ENCODE data around the gene TSKS.

TSKS gene

DNA sequence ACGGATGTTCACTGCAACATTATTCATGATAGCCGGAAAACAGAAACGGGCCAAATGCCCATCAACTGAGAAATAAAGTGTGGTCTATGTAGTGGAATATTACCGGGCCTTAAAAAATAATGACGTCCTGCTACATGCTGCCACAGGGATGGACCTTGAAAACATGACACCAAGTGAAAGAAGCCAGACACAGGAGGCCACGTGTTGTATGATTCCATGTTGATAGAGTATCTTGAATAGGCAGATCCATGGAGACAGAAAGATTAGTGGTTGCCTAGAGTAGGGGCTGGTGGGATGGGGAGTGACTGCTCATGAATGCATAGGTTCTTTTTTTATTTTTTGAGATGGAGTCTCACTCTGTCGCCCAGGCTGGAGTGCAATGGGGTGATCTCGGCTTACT is 7.4 kb upstream of the TSKS start:
- Histone ChIP-seq H3K9ac (ENCODE audit: low read depth, low read length, poor library complexity, severe bottlenecking) (no peak overlapping the region), H3K4me1 (ENCODE audit: insufficient read depth, low read length, poor library complexity, severe bottlenecking) (peaks cover 25% of the 10 kb centered on the region), H3F3A (ENCODE audit: low read depth) (no peaks in the 10 kb centered on the region), H3K4me3 (ENCODE audit: low read length, poor library complexity, severe bottlenecking) (no peak overlapping the region), H3K4me2 (ENCODE audit: low read depth, low read length, poor library complexity, severe bottlenecking) (no peak overlapping the region), H3K36me3 (ENCODE audit: insufficient read depth, low read length) (no peaks in the 10 kb centered on the region), H3K79me2 (ENCODE audit: insufficient read depth, low read length) (peaks cover 44% of the 10 kb centered on the region), H3K27me3 (ENCODE audit: insufficient read depth, low read length, poor library complexity, severe bottlenecking) (no peaks in the 10 kb centered on the region), H2AFZ (ENCODE audit: low read length) (no peak overlapping the region), H3K9me3 (ENCODE audit: insufficient read depth, low read depth, low read length) (no peaks in the 10 kb centered on the region), H4K20me1 (ENCODE audit: insufficient read depth, low read length, poor library complexity, severe bottlenecking) (peaks cover 17% of the 10 kb centered on the region), H3K9me2 (replicated peaks; ENCODE audit: low read depth, low read length) (no peaks in the 10 kb centered on the region)
- TF ChIP-seq, protein P1, sequence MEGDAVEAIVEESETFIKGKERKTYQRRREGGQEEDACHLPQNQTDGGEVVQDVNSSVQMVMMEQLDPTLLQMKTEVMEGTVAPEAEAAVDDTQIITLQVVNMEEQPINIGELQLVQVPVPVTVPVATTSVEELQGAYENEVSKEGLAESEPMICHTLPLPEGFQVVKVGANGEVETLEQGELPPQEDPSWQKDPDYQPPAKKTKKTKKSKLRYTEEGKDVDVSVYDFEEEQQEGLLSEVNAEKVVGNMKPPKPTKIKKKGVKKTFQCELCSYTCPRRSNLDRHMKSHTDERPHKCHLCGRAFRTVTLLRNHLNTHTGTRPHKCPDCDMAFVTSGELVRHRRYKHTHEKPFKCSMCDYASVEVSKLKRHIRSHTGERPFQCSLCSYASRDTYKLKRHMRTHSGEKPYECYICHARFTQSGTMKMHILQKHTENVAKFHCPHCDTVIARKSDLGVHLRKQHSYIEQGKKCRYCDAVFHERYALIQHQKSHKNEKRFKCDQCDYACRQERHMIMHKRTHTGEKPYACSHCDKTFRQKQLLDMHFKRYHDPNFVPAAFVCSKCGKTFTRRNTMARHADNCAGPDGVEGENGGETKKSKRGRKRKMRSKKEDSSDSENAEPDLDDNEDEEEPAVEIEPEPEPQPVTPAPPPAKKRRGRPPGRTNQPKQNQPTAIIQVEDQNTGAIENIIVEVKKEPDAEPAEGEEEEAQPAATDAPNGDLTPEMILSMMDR (conservative IDR thresholded peaks at IDR 0.05; ENCODE audit: low read length), result no peak
- no peak for TF ChIP-seq EZH2phosphoT487 (IDR thresholded peaks at IDR 0.05; ENCODE audit: borderline replicate concordance)

DNA sequence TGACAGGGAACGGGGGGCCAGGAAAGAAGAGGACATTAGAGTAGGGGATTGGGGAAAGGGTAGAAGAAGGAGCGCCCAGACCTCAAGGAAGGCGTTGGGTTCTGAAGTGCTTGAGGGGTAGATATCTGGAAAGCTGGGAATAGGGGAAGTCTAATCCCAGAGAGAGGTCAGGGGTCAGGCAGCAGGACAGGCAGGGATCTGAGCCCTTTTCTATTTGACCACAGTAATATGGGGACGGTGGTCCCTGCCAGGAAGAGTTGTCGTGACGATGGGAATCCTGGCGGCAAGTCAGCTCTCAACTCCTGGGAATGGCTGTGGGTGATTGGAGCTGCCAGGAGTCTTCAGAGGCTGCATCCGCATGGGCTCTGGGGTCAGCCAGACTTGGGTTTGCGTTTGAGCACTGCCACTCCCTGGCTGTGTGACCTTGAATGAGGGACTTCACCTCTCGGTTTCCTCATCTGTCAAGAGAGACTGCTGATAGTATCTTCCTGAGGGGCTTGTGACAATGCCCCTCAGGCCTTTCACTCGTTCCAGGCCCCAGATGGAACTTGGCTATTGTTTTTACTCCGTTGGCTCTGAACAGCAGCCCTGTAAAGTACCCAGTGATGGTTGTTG is 5.0 kb upstream of the TSKS start:
- Histone ChIP-seq H3K9ac (ENCODE audit: low read depth, low read length, poor library complexity, severe bottlenecking) (peak overlapping the region; percentile 99), H2AFZ (ENCODE audit: low read length) (no peak overlapping the region), H3K4me1 (ENCODE audit: insufficient read depth, low read length, poor library complexity, severe bottlenecking) (peaks cover 27% of the 10 kb centered on the region), H3K9me3 (ENCODE audit: insufficient read depth, low read depth, low read length) (no peaks in the 10 kb centered on the region), H3F3A (ENCODE audit: low read depth) (no peaks in the 10 kb centered on the region), H3K9me2 (replicated peaks; ENCODE audit: low read depth, low read length) (no peaks in the 10 kb centered on the region), H3K27me3 (ENCODE audit: insufficient read depth, low read length, poor library complexity, severe bottlenecking) (no peaks in the 10 kb centered on the region), H4K20me1 (ENCODE audit: insufficient read depth, low read length, poor library complexity, severe bottlenecking) (peaks cover 17% of the 10 kb centered on the region), H3K79me2 (ENCODE audit: insufficient read depth, low read length) (peaks cover 38% of the 10 kb centered on the region), H3K36me3 (ENCODE audit: insufficient read depth, low read length) (no peaks in the 10 kb centered on the region), H3K4me3 (ENCODE audit: low read length, poor library complexity, severe bottlenecking) (peak overlapping the region; percentile 100), H3K4me2 (ENCODE audit: low read depth, low read length, poor library complexity, severe bottlenecking) (peak overlapping the region; percentile 100)
- no peak for TF ChIP-seq EZH2phosphoT487 (IDR thresholded peaks at IDR 0.05; ENCODE audit: borderline replicate concordance)
- TF ChIP-seq, protein P1 (conservative IDR thresholded peaks at IDR 0.05; ENCODE audit: low read length), result no peak

DNA sequence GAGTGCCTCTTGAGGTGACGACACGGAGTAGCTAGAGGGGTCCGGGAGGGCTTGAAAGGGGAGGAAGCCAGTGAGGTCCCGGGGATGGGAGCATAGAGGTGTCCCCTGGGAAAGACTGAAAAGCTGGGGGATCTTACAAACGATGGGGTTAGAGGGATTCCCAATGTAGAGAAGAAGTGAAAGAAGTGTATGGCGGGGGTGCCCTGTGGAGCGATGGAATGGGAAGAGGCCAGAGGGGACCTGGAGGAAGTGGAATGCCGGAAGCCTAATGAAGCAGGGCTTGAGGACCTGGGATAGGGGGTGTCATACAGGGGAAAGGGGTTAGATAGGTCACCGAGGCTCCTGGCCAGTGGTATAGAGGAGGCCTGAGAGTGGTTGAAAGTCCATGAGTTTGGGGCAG is 4.3 kb upstream of the TSKS start:
- H3K4me1 ChIP-seq (ENCODE audit: insufficient read depth, low read length, poor library complexity, severe bottlenecking), result peaks cover 27% of the 10 kb centered on the region
- no peaks in the 10 kb centered on the region for H3K9me2 ChIP-seq (replicated peaks; ENCODE audit: low read depth, low read length)
- peak overlapping the region; percentile 99 for H3K9ac ChIP-seq (ENCODE audit: low read depth, low read length, poor library complexity, severe bottlenecking)
- peaks cover 35% of the 10 kb centered on the region for H3K79me2 ChIP-seq (ENCODE audit: insufficient read depth, low read length)
- H2AFZ ChIP-seq (ENCODE audit: low read length), result peak overlapping the region; percentile 98
- peak overlapping the region; percentile 100 for H3K4me3 ChIP-seq (ENCODE audit: low read length, poor library complexity, severe bottlenecking)
- peaks cover 17% of the 10 kb centered on the region for H4K20me1 ChIP-seq (ENCODE audit: insufficient read depth, low read length, poor library complexity, severe bottlenecking)
- H3F3A ChIP-seq (ENCODE audit: low read depth), result no peaks in the 10 kb centered on the region
- no peaks in the 10 kb centered on the region for H3K27me3 ChIP-seq (ENCODE audit: insufficient read depth, low read length, poor library complexity, severe bottlenecking)
- TF ChIP-seq, protein P1 (conservative IDR thresholded peaks at IDR 0.05; ENCODE audit: low read length), result no peak
- TF ChIP-seq EZH2phosphoT487 (IDR thresholded peaks at IDR 0.05; ENCODE audit: borderline replicate concordance), result no peak
- no peaks in the 10 kb centered on the region for H3K36me3 ChIP-seq (ENCODE audit: insufficient read depth, low read length)
- H3K4me2 ChIP-seq (ENCODE audit: low read depth, low read length, poor library complexity, severe bottlenecking), result peak overlapping the region; percentile 100
- no peaks in the 10 kb centered on the region for H3K9me3 ChIP-seq (ENCODE audit: insufficient read depth, low read depth, low read length)

All from Loucy (cell line).